ENCODE measurements around the gene TAL2.

- TF ChIP-seq POLR2A (IDR thresholded peaks at IDR 0.05; ENCODE audit: low read length) (no peak), GATA1 (IDR thresholded peaks at IDR 0.05; ENCODE audit: low read depth, low read length) (no peak)
Observed at GRCh38 chr9:105651806-105652205, 10.5 kb upstream of the TAL2 start.
